Lower leg skin (tissue), 3 donors: ENCODE data around the gene ASAP3.

Experiments used
- CTCF ChIP-seq, 3 donors: fragments of 450-650 bp; IDR thresholded peaks; one replicate each; pipeline ENCODE4 v1.5.1; 2016; ENCODE audit warnings: antibody characterized with exemption in 3 of 3, mild to moderate bottlenecking in 3 of 3, moderate library complexity in 2 of 3
- POLR2A ChIP-seq, 2 donors: fragments of 450-650 bp; IDR thresholded peaks; one replicate each; pipeline ENCODE4 v1.6.1; 2016 to 2017; ENCODE audit warnings: antibody characterized with exemption in 2 of 2, mild to moderate bottlenecking in 1 of 2, moderate library complexity in 1 of 2

GRCh38 chr1:23473037-23473800, 10.8 kb downstream of the ASAP3 start:
- TF ChIP-seq CTCF (IDR thresholded peaks at IDR 0.05) (no peak), POLR2A (IDR thresholded peaks at IDR 0.05) (no peak)
